Fibroblast of lung (primary cell): ENCODE data around the gene OR52L1. TPM values are rescaled to one million over a fixed set of nuclear protein-coding genes. Genes with fewer than 3 reads are reported as not detected.

ENCODE experiments used
- DNase-seq, 2 donors: peaks; one replicate each; pipeline versions ENCODE4 v3.0.0 to v3.0.0-alpha.2; 2010; ENCODE audit warnings: low read depth in 2 of 2
- H2AFZ ChIP-seq: 2 replicates; pipeline ENCODE4 v1.5.1; 2012; ENCODE audit warnings: low read length, control low read depth, inconsistent platforms
- H3K27ac ChIP-seq: 2 replicates; pipeline ENCODE4 v1.5.1; 2011; ENCODE audit warnings: low read length, control low read depth; ENCODE audit not compliant: insufficient read depth
- H3K27me3 ChIP-seq: 2 replicates; pipeline ENCODE4 v1.5.1; 2011; ENCODE audit warnings: mild to moderate bottlenecking, low read length; ENCODE audit not compliant: control insufficient read depth, insufficient read depth
- H3K36me3 ChIP-seq: 2 replicates; pipeline ENCODE4 v1.5.1; 2011; ENCODE audit warnings: low read length; ENCODE audit not compliant: control insufficient read depth, insufficient read depth
- H3K4me1 ChIP-seq: 2 replicates; pipeline ENCODE4 v1.5.1; 2011; ENCODE audit warnings: low read length; ENCODE audit not compliant: control insufficient read depth, insufficient read depth; ENCODE audit errors: extremely low read depth
- H3K4me2 ChIP-seq: 2 replicates; pipeline ENCODE4 v1.5.1; 2011; ENCODE audit warnings: low read length, control low read depth; ENCODE audit not compliant: insufficient read depth; ENCODE audit errors: extremely low read depth
- H3K4me3 ChIP-seq, 4 experiments: fragments of 200-600 bp in 1 of 4; sonication (generic) in 1 of 4; replicated peaks in 1 of 4; 2 replicates each; pipeline ENCODE4 v1.5.1; 2011 to 2016; ENCODE audit warnings: low read length in 4 of 4, low read depth in 3 of 4, mild to moderate bottlenecking in 3 of 4, control low read depth in 2 of 4, inconsistent platforms in 1 of 4, mixed read lengths in 1 of 4; ENCODE audit not compliant: insufficient read depth in 1 of 4; ENCODE audit errors: control extremely low read depth in 1 of 4
- H3K79me2 ChIP-seq: 2 replicates; pipeline ENCODE4 v1.5.1; 2012; ENCODE audit warnings: mild to moderate bottlenecking, low read length, inconsistent platforms; ENCODE audit not compliant: control insufficient read depth, insufficient read depth
- H3K9ac ChIP-seq: 2 replicates; pipeline ENCODE4 v1.5.1; 2011; ENCODE audit warnings: mild to moderate bottlenecking, low read length, control low read depth; ENCODE audit not compliant: insufficient read depth
- H3K9me3 ChIP-seq: 2 replicates; pipeline ENCODE4 v1.5.1; 2012; ENCODE audit warnings: low read depth, low read length; ENCODE audit not compliant: control insufficient read depth, insufficient read depth
- H4K20me1 ChIP-seq: 2 replicates; pipeline ENCODE4 v1.5.1; 2011; ENCODE audit warnings: low read length; ENCODE audit not compliant: control insufficient read depth, insufficient read depth; ENCODE audit errors: extremely low read depth
- CTCF ChIP-seq, 2 donors: IDR thresholded peaks in 1 of 2; conservative IDR thresholded peaks in 1 of 2; 1 replicate in 1 of 2; 2 replicates in 1 of 2; pipeline ENCODE4 v1.5.1; 2011 to 2012; ENCODE audit warnings: low read length in 2 of 2, control low read depth in 1 of 2, inconsistent platforms in 1 of 2, low read depth in 1 of 2, mild to moderate bottlenecking in 1 of 2
- EZH2 ChIP-seq: IDR thresholded peaks from 2 replicates; pipeline ENCODE4 v1.5.1; 2012; ENCODE audit warnings: low read length, control low read depth, mild to moderate bottlenecking; ENCODE audit errors: missing control alignments
- polyA minus RNA-seq: library from RNA; depleted of rRNA, polyadenylated mRNA; stranded (reverse); fragments of >200 nt; gene quantifications from 2 replicates; pipeline ENCODE4 v1.2.3, GENCODE V29; 2011; ENCODE audit warnings: low replicate concordance
- polyA plus RNA-seq, 2 donors: library from polyadenylated mRNA; depleted of rRNA in 1 of 2; stranded (reverse) in 1 of 2; unstranded in 1 of 2; fragments of >200 nt; gene quantifications; 2 replicates each; pipeline ENCODE4 v1.2.1, GENCODE V29; 2011 to 2012; ENCODE audit warnings: missing spikeins in 1 of 2
- total RNA-seq: library from RNA; depleted of rRNA; stranded (reverse); fragments of >200 nt; gene quantifications from 2 replicates; pipeline ENCODE4 v1.2.1, GENCODE V29; 2014

The OR52L1 gene
- total RNA-seq (not detected in 2 replicates), polyA plus RNA-seq (not detected in 2 replicates), polyA minus RNA-seq (not detected in 2 replicates)
- polyA plus RNA-seq (2012), result not detected in 2 replicates

- TF ChIP-seq CTCF (conservative IDR thresholded peaks at IDR 0.05 in 1 of 2, IDR thresholded peaks at IDR 0.05 in 1 of 2; ENCODE audit: low read depth in 1 of 2, low read length in 2 of 2) (no peak), EZH2 (no peak)
Observed at GRCh38 chr11:5986885-5987284, at the start of gene OR52L1. Gene OR52L1, minus strand, starts transcription at chr11:5986985. Its CDS starts 55 bp downstream, at chr11:5986930.

GRCh38 chr11:6030708-6031405, 44.1 kb upstream of the OR52L1 start, which contains the start of gene OR56A1:
Gene OR56A1, minus strand, starts transcription at chr11:6030758. Its CDS starts 3,066 bp downstream, at chr11:6027692.
- no peak within 1 kb of the TSS for H3K9ac ChIP-seq
- H3K4me1 ChIP-seq, result no peaks in the 10 kb centered on the region
- H3K27ac ChIP-seq, result no peak within 1 kb of the TSS
- DNase-seq, result no peak
- no peak within 1 kb of the TSS for H2AFZ ChIP-seq
- H3K4me2 ChIP-seq, result no peak within 1 kb of the TSS
- no peaks in the 10 kb centered on the region for H3K36me3 ChIP-seq
- no peak for TF ChIP-seq CTCF (conservative IDR thresholded peaks at IDR 0.05 in 1 of 2, IDR thresholded peaks at IDR 0.05 in 1 of 2; ENCODE audit: low read depth in 1 of 2, low read length in 2 of 2)
- TF ChIP-seq EZH2, result no peak
- H3K27me3 ChIP-seq, result no peaks in the 10 kb centered on the region
- H3K79me2 ChIP-seq, result no peaks in the 10 kb centered on the region
- H3K4me3 ChIP-seq, result no peak within 1 kb of the TSS
- no peaks in the 10 kb centered on the region for H4K20me1 ChIP-seq
- no peaks in the 10 kb centered on the region for H3K9me3 ChIP-seq

More at GRCh38 chr11:5986885-5987284, at the start of gene OR52L1:
- DNase-seq, result no peak
- H3K9me3 ChIP-seq, result no peaks in the 10 kb centered on the region
- no peaks in the 10 kb centered on the region for H3K36me3 ChIP-seq
- no peak within 1 kb of the TSS for H3K9ac ChIP-seq
- H3K79me2 ChIP-seq, result no peaks in the 10 kb centered on the region
- no peak within 1 kb of the TSS for H2AFZ ChIP-seq
- no peaks in the 10 kb centered on the region for H4K20me1 ChIP-seq
- H3K27me3 ChIP-seq, result no peaks in the 10 kb centered on the region
- no peak within 1 kb of the TSS for H3K27ac ChIP-seq
- no peak within 1 kb of the TSS for H3K4me3 ChIP-seq
- no peaks in the 10 kb centered on the region for H3K4me1 ChIP-seq
- no peak within 1 kb of the TSS for H3K4me2 ChIP-seq

GRCh38 chr11:6027501-6027900, 40.7 kb upstream of the OR52L1 start:
- Histone ChIP-seq H4K20me1 (no peaks in the 10 kb centered on the region), H3K4me2 (no peak overlapping the region), H3K36me3 (no peaks in the 10 kb centered on the region), H3K9ac (no peak overlapping the region), H3K4me1 (no peaks in the 10 kb centered on the region), H3K9me3 (no peaks in the 10 kb centered on the region), H3K79me2 (no peaks in the 10 kb centered on the region), H3K27me3 (no peaks in the 10 kb centered on the region), H3K4me3 (no peak overlapping the region), H2AFZ (no peak overlapping the region), H3K27ac (no peak overlapping the region)
- TF ChIP-seq CTCF (conservative IDR thresholded peaks at IDR 0.05 in 1 of 2, IDR thresholded peaks at IDR 0.05 in 1 of 2; ENCODE audit: low read depth in 1 of 2, low read length in 2 of 2) (no peak), EZH2 (no peak)
- no peak for DNase-seq
